Lower lobe of right lung (tissue), 2 donors: ENCODE measurements around the gene BIRC7. TPM values are rescaled to one million over a fixed set of nuclear protein-coding genes. Genes with fewer than 3 reads are reported as not detected.

Source experiments
- ATAC-seq, 2 donors: fragments of 200-7000 bp; cut with Tn5 transposase; one replicate each; pipeline ENCODE4 v1.9.1; 2020 to 2022; ENCODE audit warnings: mild to moderate bottlenecking in 2 of 2, moderate library complexity in 2 of 2
- DNase-seq: peaks from one replicate; pipeline ENCODE4 v3.0.0-alpha.2; 2020
- H3K27ac ChIP-seq: fragments of 200-600 bp; one replicate; pipeline ENCODE4 v1.8.0; 2022
- H3K27me3 ChIP-seq: fragments of 200-600 bp; one replicate; pipeline ENCODE4 v1.8.0; 2022; ENCODE audit warnings: low read depth
- H3K36me3 ChIP-seq: fragments of 200-600 bp; one replicate; pipeline ENCODE4 v1.8.0; 2022; ENCODE audit warnings: mild to moderate bottlenecking
- H3K4me1 ChIP-seq: fragments of 200-600 bp; one replicate; pipeline ENCODE4 v1.8.0; 2022
- H3K4me3 ChIP-seq: fragments of 200-600 bp; one replicate; pipeline ENCODE4 v1.8.0; 2022; ENCODE audit warnings: mild to moderate bottlenecking
- H3K9me3 ChIP-seq: fragments of 200-600 bp; one replicate; pipeline ENCODE4 v1.8.0; 2022
- intact Hi-C: fragments of 100-400 bp; cut with DNase I; formaldehyde crosslinking; loops from one replicate; pipeline ENCODE4 v1.11.0; 2022
- microRNA-seq: library from miRNA; unstranded; fragments of <30 nt; microRNA quantifications from one replicate; pipeline ENCODE4 v1.2.0, GENCODE V29; 2020; ENCODE audit warnings: borderline number of aligned reads
- total RNA-seq: library from RNA; stranded (reverse); fragmentation: NEBNext Ultra II Directional; extraction: Animal tissue kit (Norgen Biotek cat#: 25700); gene quantifications from one replicate; pipeline ENCODE4 v1.2.1, GENCODE V29; 2021
- TF ChIP-seq, protein P1 (sequence below): fragments of 200-600 bp; IDR thresholded peaks from one replicate; pipeline ENCODE4 v1.8.0; 2022; ENCODE audit warnings: antibody characterized with exemption, mild to moderate bottlenecking
- donor health status: DM: no; HTN: yes; CAD: no; lungs with severe emphysema.

BIRC7 gene
- total RNA-seq, 1 donor from 2014 or later: 15.9 TPM

GRCh38 chr20:63289311-63290135, 53.8 kb downstream of the BIRC7 start:
- Histone ChIP-seq H3K27me3 (peaks cover under 1% of the 10 kb centered on the region), H3K4me3 (no peak overlapping the region), H3K4me1 (no peaks in the 10 kb centered on the region), H3K36me3 (peaks cover 49% of the 10 kb centered on the region), H3K9me3 (no peaks in the 10 kb centered on the region), H3K27ac (no peak overlapping the region)
- no peak for ATAC-seq
- DNase-seq: no peak
- intact Hi-C loops: no loop called here
- TF ChIP-seq, protein P1, sequence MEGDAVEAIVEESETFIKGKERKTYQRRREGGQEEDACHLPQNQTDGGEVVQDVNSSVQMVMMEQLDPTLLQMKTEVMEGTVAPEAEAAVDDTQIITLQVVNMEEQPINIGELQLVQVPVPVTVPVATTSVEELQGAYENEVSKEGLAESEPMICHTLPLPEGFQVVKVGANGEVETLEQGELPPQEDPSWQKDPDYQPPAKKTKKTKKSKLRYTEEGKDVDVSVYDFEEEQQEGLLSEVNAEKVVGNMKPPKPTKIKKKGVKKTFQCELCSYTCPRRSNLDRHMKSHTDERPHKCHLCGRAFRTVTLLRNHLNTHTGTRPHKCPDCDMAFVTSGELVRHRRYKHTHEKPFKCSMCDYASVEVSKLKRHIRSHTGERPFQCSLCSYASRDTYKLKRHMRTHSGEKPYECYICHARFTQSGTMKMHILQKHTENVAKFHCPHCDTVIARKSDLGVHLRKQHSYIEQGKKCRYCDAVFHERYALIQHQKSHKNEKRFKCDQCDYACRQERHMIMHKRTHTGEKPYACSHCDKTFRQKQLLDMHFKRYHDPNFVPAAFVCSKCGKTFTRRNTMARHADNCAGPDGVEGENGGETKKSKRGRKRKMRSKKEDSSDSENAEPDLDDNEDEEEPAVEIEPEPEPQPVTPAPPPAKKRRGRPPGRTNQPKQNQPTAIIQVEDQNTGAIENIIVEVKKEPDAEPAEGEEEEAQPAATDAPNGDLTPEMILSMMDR: no peak

Small RNAs within 50 kb of the gene (microRNA-seq; reads per million reads assigned to microRNA genes)
- gene MIR3196 (not detected), gene MIR4326 (not detected)

Other genes with a start within 250 kb of the BIRC7 start
- not detected for gene BHLHE23, start 228.9 kb upstream of the BIRC7 start, total RNA-seq
- 33.4 TPM for gene YTHDF1, start 19.8 kb upstream of the BIRC7 start, total RNA-seq
- not detected for gene NKAIN4, start 18.6 kb downstream of the BIRC7 start, total RNA-seq
- gene ARFGAP1, start 36.9 kb downstream of the BIRC7 start, total RNA-seq: 66.2 TPM
- not detected for gene COL20A1, start 57.3 kb downstream of the BIRC7 start, total RNA-seq
- not detected for gene CHRNA4, start 125.4 kb downstream of the BIRC7 start, total RNA-seq
- gene KCNQ2, start 236.8 kb downstream of the BIRC7 start, total RNA-seq: not detected